Activated CD4-positive, alpha-beta memory T cell treated with anti-CD3 and anti-CD28 coated beads, Interleukin-2, amount 10 ng/mL, durations not matched to agents 7 days and 5 days (primary cell): ENCODE measurements around the gene IRF9. TPM values are rescaled to one million over a fixed set of nuclear protein-coding genes. Genes with fewer than 3 reads are reported as not detected.
"Not testable (repeated sequence)": the region's sequence is repeated elsewhere in the genome, so short reads cannot be mapped to it uniquely, and the experiment has no call there.

Source experiments
- CTCF ChIA-PET: fragments of 350-600 bp; sonication (Branson Sonifier 250); formaldehyde crosslinking; loops from one replicate; lab custom pipeline; 2021; ENCODE audit warnings: antibody characterized with exemption, inconsistent platforms; lab: Charles Lee
- POLR2A ChIA-PET: fragments of 350-600 bp; sonication (Branson Sonifier 250); formaldehyde crosslinking; loops from one replicate; lab custom pipeline; 2021; ENCODE audit warnings: antibody characterized with exemption; lab: Charles Lee
- DNase-seq: peaks from one replicate; pipeline ENCODE4 v3.0.0-alpha.2; 2020
- H3K27ac Mint-ChIP-seq: one replicate; pipeline ENCODE4 v1.8.0; 2021; ENCODE audit warnings: mild to moderate bottlenecking, mixed read lengths
- H3K27me3 Mint-ChIP-seq: one replicate; pipeline ENCODE4 v1.8.0; 2021; ENCODE audit warnings: mixed read lengths
- H3K36me3 Mint-ChIP-seq: one replicate; pipeline ENCODE4 v1.8.0; 2021; ENCODE audit warnings: low read depth, mixed read lengths
- H3K4me1 Mint-ChIP-seq: one replicate; pipeline ENCODE4 v1.8.0; 2021; ENCODE audit warnings: mixed read lengths
- H3K4me3 Mint-ChIP-seq: one replicate; pipeline ENCODE4 v1.8.0; 2021; ENCODE audit warnings: mild to moderate bottlenecking, mixed read lengths
- H3K9me3 Mint-ChIP-seq: one replicate; pipeline ENCODE4 v1.8.0; 2021; ENCODE audit warnings: mixed read lengths
- total RNA-seq, 2 experiments: library from RNA; stranded (reverse); gene quantifications; one replicate each; pipeline ENCODE4 v1.2.3, GENCODE V29; 2021

Gene IRF9
- total RNA-seq, 2 experiments from 2014 or later = 262 to 267 TPM

DNA sequence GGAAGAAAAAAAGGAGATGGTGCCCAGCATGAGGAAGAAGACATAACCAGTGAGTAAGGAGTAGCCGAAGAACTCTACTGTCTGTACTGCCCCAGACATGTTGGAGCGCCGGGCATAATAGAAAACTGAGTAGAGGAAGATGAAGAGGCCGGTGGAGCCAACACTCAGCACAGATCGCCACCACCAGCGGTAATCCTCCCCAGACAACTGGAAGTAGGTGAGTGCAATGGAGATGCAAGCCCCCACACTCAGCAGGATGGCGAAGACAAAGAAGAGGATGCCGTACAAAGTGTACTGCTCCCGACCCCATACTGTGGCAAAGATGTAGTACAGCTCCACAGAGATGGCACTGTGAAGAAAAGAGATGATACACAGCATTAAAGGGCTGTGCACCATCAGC is 28.4 kb downstream of the IRF9 start:
- Mint-ChIP-seq H3K27ac (no peak overlapping the region), H3K4me3 (no peak overlapping the region), H3K9me3 (no peaks in the 10 kb centered on the region), H3K36me3 (peaks cover 56% of the 10 kb centered on the region), H3K4me1 (peaks cover 66% of the 10 kb centered on the region), H3K27me3 (no peaks in the 10 kb centered on the region)
- POLR2A ChIA-PET = interaction anchor here (1.0 to 21.9 kb wide), 23 partner anchors 9 to 131 kb away, joined by 3 to 456 read pairs (median 6); partner anchors contain the start of genes CHMP4A, CIDEB, DCAF11 and DHRS1
- no peak for DNase-seq
- CTCF ChIA-PET = interaction anchor here (0.7 to 2.2 kb wide), 5 partner anchors 25 to 118 kb away, joined by 3 to 11 read pairs (median 7); partner anchors contain the start of genes CHMP4A, CIDEB, IRF9 and MDP1

DNA sequence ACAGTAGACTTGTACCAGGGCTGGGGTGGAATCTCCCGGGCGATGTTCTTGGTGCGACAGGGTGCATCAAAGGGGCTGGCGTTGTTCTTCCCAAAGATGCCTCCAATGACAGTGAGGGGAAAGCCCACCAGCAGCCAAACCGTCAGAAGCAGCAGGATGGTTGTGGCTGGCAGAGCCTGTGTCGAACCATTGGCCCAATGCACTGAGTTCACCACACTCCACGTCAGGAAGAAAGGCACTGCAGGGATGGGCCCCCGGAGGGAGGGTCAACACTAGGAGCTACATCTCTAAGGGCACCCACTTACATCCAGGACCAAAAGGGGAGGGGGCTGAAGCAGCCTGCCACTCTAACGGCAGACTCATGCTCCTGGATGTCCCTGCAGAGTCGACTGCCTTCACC is 29.4 kb downstream of the IRF9 start:
- H3K9me3 Mint-ChIP-seq = no peaks in the 10 kb centered on the region
- no peak overlapping the region for H3K4me3 Mint-ChIP-seq
- H3K27ac Mint-ChIP-seq = peak overlapping the region; percentile 34
- DNase-seq = no peak
- peaks cover 51% of the 10 kb centered on the region for H3K36me3 Mint-ChIP-seq
- CTCF ChIA-PET = no interaction called here
- H3K4me1 Mint-ChIP-seq = peaks cover 73% of the 10 kb centered on the region
- no peaks in the 10 kb centered on the region for H3K27me3 Mint-ChIP-seq
- POLR2A ChIA-PET = interaction anchor here (0.6 to 21.9 kb wide), 2 partner anchors 24 to 77 kb away, joined by 3 to 456 read pairs; partner anchors contain the start of genes IRF9 and REC8

DNA sequence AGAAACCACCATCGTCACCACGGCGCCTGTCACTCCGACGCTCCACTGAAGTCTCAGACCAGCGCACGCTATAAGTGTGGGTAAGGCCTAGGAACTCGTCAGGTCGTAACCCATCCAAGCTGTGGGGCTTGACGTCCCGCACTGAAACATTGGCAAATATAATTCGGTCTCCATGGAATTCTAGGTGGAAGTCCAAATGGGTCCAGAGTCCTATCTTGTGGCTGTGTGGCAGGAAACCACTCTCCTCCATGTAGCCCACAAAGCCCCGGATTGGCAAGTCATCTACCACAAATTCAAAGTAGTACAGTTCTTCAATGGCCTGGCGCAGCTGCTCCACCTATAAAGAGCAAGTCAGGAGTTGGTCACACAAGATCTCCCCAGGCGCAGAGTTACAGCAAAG is 31.9 kb downstream of the IRF9 start:
- no peaks in the 10 kb centered on the region for H3K27me3 Mint-ChIP-seq
- ChIA-PET POLR2A (interaction anchor here (1.3 to 4.4 kb wide), 4 partner anchors 17 to 79 kb away, joined by 3 to 186 read pairs (median 14); partner anchors contain the start of genes CHMP4A, DCAF11, MDP1 and NRL), CTCF (no interaction called here)
- H3K36me3 Mint-ChIP-seq = peaks cover 55% of the 10 kb centered on the region
- DNase-seq = no peak
- no peak overlapping the region for H3K4me3 Mint-ChIP-seq
- H3K9me3 Mint-ChIP-seq = no peaks in the 10 kb centered on the region
- H3K4me1 Mint-ChIP-seq = peaks cover 71% of the 10 kb centered on the region
- peak overlapping the region; percentile 18 for H3K27ac Mint-ChIP-seq

DNA sequence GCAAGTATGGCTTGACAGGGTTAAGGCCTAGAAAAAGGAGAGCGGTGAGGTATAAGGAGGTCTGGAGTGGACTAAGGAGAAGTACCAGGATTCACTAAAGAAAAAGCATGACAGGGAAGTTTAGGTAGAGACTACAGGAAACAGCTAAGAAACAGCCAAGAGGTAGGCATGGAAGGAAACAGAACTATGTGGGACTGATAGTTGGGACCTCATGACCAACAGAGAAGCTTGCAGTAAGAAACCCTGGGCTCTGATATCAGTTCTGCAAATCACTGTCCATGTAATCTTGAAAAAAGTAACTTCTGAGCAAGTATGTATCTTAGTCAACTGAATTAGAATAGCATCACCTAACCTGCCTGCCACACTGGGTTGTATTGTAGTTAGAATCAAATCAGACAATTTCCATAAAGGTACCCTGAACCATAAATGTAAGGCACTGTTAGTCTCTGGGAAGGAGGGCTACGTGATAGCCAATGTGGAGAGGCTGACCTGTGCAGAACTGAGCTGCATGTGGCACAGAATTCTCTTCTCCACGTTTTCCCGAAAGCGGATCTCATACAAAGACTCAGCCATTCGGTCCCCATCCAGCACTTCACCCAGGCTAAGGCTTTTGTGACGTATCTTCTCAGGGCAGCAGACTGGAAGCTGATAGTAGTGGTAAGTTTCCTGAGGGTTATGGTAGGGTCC is 33.3 kb downstream of the IRF9 start:
- Mint-ChIP-seq H3K27ac (peak overlapping the region; percentile 95), H3K4me3 (peak overlapping the region; percentile 96), H3K36me3 (peaks cover 59% of the 10 kb centered on the region), H3K9me3 (peaks cover 7% of the 10 kb centered on the region), H3K4me1 (peaks cover 68% of the 10 kb centered on the region), H3K27me3 (no peaks in the 10 kb centered on the region)
- POLR2A ChIA-PET = interaction anchor here (0.9 to 4.4 kb wide), 17 partner anchors 8 to 248 kb away, joined by 3 to 186 read pairs (median 11); partner anchors contain the start of genes CBLN3, CHMP4A, DCAF11 and EMC9
- CTCF ChIA-PET = interaction anchor here (1.1 to 3.2 kb wide), 8 partner anchors 14 to 139 kb away, joined by 3 to 12 read pairs (median 8); partner anchors contain the start of genes CHMP4A, LTB4R2, MDP1 and TINF2
- no peak for DNase-seq

DNA sequence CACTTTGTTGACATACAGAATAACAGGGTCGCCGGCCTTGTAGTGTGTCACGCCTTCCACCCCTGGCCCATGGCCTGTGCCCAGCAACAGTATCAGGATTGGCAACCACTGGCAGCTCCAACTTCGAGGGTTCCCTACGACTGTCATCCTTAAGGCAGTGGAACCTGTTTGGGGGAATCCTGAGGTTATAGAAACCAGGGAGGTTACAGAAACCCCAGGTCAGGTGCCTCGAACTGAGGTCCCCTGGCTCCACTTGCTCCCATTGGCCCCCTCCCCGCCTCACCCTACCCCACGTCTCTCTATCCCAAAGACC is 33.8 kb downstream of the IRF9 start:
- Mint-ChIP-seq H3K9me3 (peaks cover 7% of the 10 kb centered on the region), H3K36me3 (peaks cover 61% of the 10 kb centered on the region), H3K27me3 (no peaks in the 10 kb centered on the region), H3K4me3 (peak overlapping the region; percentile 96), H3K27ac (peak overlapping the region; percentile 95), H3K4me1 (peaks cover 69% of the 10 kb centered on the region)
- POLR2A ChIA-PET = interaction anchor here (0.7 to 4.4 kb wide), 25 partner anchors 8 to 247 kb away, joined by 3 to 186 read pairs (median 9); partner anchors contain the start of genes CBLN3, CHMP4A, DCAF11 and EMC9
- CTCF ChIA-PET = interaction anchor here (0.9 to 3.2 kb wide), 11 partner anchors 14 to 242 kb away, joined by 3 to 14 read pairs (median 5); partner anchors contain the start of genes CHMP4A, IRF9, LTB4R2 and MDP1
- DNase-seq = no peak

DNA sequence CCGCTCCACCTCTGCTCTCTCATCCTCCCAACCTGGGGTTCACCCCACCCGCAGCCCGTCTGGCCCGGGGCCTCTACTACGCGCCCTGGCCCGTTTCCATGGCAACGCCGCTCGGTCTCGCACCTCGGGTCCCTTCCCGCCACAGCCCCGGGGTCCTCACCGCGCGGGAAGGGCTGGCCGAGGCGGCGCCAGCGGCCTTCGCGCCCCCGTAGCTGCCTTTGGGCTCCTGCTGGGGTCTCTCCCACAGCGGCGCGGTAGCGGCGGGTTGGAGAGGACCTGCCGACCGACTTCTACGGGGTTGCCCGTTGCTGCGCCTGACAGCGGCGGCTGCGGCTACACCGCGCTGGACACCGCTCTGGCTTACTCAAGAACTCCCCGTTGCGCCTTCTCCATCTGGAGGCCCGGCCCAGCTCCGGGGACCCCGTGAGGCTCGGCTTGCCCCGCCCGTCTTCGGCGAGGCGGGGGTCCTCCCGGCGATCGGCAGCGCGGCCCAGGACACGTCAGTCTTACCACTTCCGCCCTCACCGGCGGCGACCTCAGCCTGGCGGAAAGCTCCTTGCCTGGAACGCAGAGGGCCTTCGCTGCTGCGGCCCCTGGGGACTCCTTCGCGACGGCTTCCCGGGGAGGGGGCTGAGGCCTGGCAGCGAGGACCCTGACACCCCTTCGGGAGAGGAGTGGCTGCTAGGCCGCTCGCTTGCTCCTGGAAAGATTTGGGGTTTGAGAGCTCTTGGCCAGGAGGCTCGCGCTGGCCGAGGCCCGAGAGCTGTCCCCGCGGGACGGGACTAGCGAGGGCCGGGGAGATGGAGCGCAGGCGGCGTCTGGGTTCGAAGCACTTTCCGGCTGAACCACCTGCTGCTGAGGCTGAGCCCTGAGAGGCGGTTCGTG is 34.4 kb downstream of the IRF9 start, which contains the start of gene TM9SF1:
TSS of gene TM9SF1 (minus strand) at position 256 of the 885 bp plus-strand sequence. CDS start 422 bp downstream, outside the sequence.
- Mint-ChIP-seq H3K27me3 (no peaks in the 10 kb centered on the region), H3K27ac (peak within 1 kb of the TSS; percentile 95), H3K36me3 (peaks cover 60% of the 10 kb centered on the region), H3K4me1 (peaks cover 64% of the 10 kb centered on the region), H3K9me3 (peaks cover 7% of the 10 kb centered on the region), H3K4me3 (peak within 1 kb of the TSS; percentile 96)
- CTCF ChIA-PET = interaction anchor here (0.8 to 3.2 kb wide), 15 partner anchors 12 to 241 kb away, joined by 3 to 14 read pairs (median 5); partner anchors contain the start of genes CHMP4A, IRF9, MDP1 and PSME2
- POLR2A ChIA-PET = interaction anchor here (0.5 to 4.4 kb wide), 40 partner anchors 9 to 247 kb away, joined by 3 to 186 read pairs (median 6); partner anchors contain the start of genes CBLN3, CHMP4A, DCAF11 and EMC9
- peak; percentile 90 for DNase-seq

DNA sequence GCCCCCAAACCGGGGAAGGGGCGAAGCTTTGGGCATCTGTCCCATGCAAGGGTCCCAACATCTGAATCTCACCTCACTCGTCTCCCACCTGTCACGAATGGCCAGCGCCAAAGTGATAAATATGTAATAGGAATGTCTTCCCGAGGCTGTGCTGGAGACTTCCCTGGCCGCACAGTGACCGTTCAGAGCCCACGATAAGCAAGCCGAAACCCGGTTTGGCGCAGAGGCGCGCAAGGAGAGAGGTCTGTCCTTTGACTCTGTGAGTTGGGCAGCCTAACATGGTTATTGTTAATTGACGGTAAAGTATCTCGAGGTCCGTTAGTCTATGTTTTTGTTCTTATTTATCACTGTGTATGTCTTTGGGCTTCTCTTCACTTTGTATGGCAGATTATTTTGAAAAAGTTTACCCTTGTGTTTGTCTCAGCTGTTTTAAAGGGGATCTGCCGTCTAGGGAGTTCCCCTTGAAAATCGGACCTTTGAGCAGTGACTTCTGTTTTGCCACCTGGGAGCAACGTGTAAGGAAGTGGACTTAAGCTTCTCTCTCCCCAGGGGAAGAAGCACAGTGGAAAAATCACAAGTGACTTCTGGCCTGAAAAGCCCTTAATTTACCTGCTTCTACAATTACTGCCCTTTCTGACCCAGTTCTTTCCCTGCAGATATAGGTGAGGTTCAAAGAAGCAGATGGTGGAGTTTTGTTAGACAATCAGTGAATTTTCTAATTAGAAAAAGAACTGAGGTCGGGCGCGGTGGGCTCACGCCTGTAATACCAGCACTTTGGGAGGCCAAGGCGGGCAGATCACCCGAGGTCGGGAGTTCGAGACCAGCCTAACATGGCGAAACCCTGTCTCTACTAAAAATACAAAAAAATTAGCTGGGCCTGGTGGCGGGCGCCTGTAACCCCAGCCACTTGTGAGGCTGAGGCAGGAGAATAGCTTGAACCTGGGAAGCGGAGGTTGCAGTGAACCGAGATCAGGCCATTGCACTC is 35.3 kb downstream of the IRF9 start:
- peaks cover 61% of the 10 kb centered on the region for H3K4me1 Mint-ChIP-seq
- peak overlapping the region; percentile 96 for H3K4me3 Mint-ChIP-seq
- ChIA-PET POLR2A (interaction anchor here (0.5 to 4.4 kb wide), 34 partner anchors 10 to 234 kb away, joined by 3 to 186 read pairs (median 8); partner anchors contain the start of genes CBLN3, CHMP4A, DCAF11 and EMC9), CTCF (interaction anchor here (0.8 to 3.2 kb wide), 12 partner anchors 11 to 240 kb away, joined by 3 to 14 read pairs (median 5); partner anchors contain the start of genes CHMP4A, IRF9, MDP1 and PSME2)
- H3K27ac Mint-ChIP-seq = peak overlapping the region; percentile 95
- DNase-seq = no peak
- no peaks in the 10 kb centered on the region for H3K27me3 Mint-ChIP-seq
- peaks cover 64% of the 10 kb centered on the region for H3K36me3 Mint-ChIP-seq
- peaks cover 8% of the 10 kb centered on the region for H3K9me3 Mint-ChIP-seq

DNA sequence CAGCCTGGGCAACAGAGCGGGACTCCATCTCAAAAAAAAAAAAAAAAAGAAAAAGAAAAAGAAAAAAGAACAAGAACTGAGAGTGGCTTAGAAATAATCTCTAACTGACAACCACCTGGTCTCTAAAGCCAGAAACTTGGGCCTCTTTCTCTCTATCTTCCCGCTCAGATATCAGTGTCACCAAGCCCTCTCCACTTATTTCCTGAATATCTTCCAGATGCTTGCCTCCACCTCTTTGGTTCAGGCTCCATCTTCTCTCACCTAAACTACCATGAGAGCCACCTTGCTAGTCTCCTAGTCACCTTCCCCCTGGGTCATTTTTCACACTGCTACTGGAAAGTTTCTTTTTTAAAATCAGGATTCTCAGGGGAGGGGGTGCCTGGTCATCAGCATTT is 36.0 kb downstream of the IRF9 start:
- Mint-ChIP-seq H3K4me1 (peaks cover 54% of the 10 kb centered on the region), H3K4me3 (peak overlapping the region; percentile 96), H3K27me3 (no peaks in the 10 kb centered on the region), H3K27ac (peak overlapping the region; percentile 66), H3K9me3 (peaks cover 12% of the 10 kb centered on the region), H3K36me3 (peaks cover 64% of the 10 kb centered on the region)
- ChIA-PET POLR2A (interaction anchor here (2.2 to 4.4 kb wide), 8 partner anchors 13 to 233 kb away, joined by 21 to 186 read pairs (median 28); partner anchors contain the start of genes CBLN3, CHMP4A, DCAF11 and IRF9), CTCF (interaction anchor here (1.3 to 2.5 kb wide), 3 partner anchors 10 to 36 kb away, joined by 5 to 14 read pairs (median 11); partner anchors contain the start of genes CHMP4A and IRF9)
- DNase-seq = no peak

DNA sequence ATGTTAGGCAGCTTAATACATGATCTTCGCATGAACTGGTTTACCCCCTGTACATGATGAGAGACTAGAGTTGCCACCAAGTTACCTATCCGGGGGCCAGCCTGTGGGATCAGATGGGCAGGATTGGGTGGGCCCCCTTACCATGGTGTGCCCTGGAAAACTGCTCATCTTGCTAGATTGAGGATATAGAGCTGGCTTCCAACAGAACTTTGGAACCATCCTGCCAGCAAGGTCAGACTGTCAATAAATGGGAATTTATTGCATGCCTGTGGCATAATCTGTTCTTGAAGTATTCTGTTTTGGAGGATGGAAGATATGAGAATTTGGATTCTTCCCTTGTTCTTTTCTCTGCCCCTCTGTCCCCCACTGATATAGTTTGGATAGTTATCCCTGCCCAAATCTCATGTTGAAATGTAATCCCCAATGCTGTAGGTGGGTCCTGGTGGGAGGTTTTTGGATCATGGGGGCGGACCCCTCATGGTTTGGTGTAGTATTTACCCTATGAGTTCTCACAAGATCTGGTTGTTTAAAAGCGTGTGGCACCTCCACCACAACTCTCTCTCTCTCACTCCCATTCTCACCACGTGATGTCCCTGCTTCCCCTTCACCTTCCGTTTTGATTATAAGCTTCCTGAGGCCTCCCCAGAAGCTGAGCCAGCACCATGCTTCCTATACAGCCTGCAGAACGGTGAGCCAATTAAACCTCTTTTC is 37.9 kb downstream of the IRF9 start:
- H3K4me3 Mint-ChIP-seq = no peak overlapping the region
- DNase-seq = no peak
- peaks cover 70% of the 10 kb centered on the region for H3K36me3 Mint-ChIP-seq
- H3K9me3 Mint-ChIP-seq = peaks cover 20% of the 10 kb centered on the region
- ChIA-PET CTCF (interaction anchor here (0.6 to 1.0 kb wide), 2 partner anchors 14 to 32 kb away, joined by 3 to 6 read pairs; partner anchors contain the start of gene CHMP4A), POLR2A (interaction anchor here (0.6 to 2.2 kb wide), 5 partner anchors 10 to 428 kb away, joined by 3 to 7 read pairs (median 5); partner anchors contain the start of genes CHMP4A and MDP1)
- H3K27me3 Mint-ChIP-seq = no peaks in the 10 kb centered on the region
- H3K4me1 Mint-ChIP-seq = peaks cover 41% of the 10 kb centered on the region
- H3K27ac Mint-ChIP-seq = peak overlapping the region; percentile 32

DNA sequence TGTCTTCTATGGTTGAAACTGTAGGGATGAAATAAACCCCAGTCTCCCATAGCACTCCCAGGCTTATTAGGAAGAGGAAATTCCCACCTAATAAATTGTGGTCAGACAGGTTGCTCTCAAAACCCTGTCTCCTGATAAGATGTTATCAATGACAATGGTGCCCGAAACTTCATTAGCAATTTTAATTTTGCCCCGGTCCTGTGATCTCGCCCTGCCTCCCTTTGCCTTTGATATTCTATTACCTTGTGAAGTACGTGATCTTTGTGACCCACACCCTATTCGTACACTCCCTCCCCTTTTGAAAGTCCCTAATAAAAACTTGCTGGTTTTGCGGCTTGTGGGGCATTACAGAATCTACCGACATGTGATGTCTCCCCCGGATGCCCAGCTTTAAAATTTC is 41.5 kb downstream of the IRF9 start:
- H3K4me3 Mint-ChIP-seq, DNase-seq, H3K27me3 Mint-ChIP-seq, H3K27ac Mint-ChIP-seq: not testable (repeated sequence)
- peaks cover 22% of the 10 kb centered on the region for H3K4me1 Mint-ChIP-seq
- H3K9me3 Mint-ChIP-seq = peaks cover 20% of the 10 kb centered on the region
- CTCF ChIA-PET = interaction anchor here (0.8 kb wide), 1 partner anchor 11 kb away, joined by 4 read pairs; the partner anchor contains the start of gene CHMP4A
- peaks cover 87% of the 10 kb centered on the region for H3K36me3 Mint-ChIP-seq
- POLR2A ChIA-PET = interaction anchor here (1.4 to 2.8 kb wide), 3 partner anchors 11 to 41 kb away, joined by 3 to 9 read pairs (median 7); partner anchors contain the start of genes CHMP4A, IRF9 and TINF2
